Right lobe of liver (tissue), 4 donors: ENCODE results near the gene INAVA.

ENCODE experiments used
- POLR2A ChIP-seq: fragments of 450-650 bp; IDR thresholded peaks from one replicate; pipeline ENCODE4 v1.6.1; 2017; ENCODE audit warnings: antibody characterized with exemption, mild to moderate bottlenecking
- TF ChIP-seq, protein P1 (sequence below), 4 donors: fragments of 200-600 bp in 3 of 4; fragments of 450-650 bp in 1 of 4; IDR thresholded peaks; one replicate each; pipeline versions ENCODE4 v1.5.1 to v1.8.0; 2016 to 2022; ENCODE audit warnings: antibody characterized with exemption in 4 of 4, mild to moderate bottlenecking in 2 of 4
- donor health status: DM: no; HTN: no; CAD: no.
- donor health status: DM: no; HTN: no; CAD: no.
- donor health status: DM: no; HTN: yes; CAD: no.

DNA sequence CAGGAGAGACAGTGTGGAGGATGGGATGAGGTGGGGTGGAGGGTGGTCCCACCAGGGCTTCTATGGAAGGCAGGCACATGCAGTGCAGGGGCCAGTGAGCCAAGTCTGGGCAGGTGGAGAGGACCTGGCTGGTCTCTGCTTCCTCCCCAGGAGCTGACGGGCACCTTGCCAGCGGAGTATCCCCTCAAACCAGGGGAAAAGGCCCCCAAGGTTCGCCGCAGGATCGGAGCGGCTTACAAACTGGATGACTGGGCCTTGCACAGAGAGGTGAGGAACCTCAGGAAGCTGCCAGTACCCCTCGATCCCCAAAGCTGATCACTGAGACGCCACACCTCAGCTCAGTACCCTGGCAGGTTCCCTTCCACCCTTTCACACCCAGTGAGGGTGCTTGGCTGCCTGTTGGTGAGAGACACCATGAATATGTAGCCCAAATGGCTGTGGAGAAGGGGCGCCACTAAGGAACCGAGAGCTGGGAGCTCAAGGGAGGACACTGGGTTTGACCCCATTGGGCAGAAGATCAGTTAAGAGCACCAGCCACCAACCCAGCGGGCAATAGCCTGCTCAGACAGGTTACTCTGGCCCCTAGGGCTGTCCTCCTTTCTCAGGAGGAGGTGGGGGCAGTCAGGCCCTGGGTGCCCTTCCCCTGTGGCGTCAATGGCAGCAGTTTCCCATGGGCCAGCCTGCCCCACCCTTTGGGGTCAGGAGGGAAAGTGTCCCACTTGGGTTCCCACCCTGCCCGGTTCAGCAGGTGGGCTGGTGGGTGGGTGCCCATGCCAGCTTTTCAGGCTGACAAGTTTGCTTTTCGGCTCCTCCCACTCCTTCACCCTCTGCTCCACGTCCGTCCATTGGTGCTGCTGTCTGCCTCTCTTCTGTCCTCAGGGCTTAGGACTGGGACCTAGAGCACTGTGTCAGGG, 5.5 kb downstream of the INAVA start:
- TF ChIP-seq, protein P1, sequence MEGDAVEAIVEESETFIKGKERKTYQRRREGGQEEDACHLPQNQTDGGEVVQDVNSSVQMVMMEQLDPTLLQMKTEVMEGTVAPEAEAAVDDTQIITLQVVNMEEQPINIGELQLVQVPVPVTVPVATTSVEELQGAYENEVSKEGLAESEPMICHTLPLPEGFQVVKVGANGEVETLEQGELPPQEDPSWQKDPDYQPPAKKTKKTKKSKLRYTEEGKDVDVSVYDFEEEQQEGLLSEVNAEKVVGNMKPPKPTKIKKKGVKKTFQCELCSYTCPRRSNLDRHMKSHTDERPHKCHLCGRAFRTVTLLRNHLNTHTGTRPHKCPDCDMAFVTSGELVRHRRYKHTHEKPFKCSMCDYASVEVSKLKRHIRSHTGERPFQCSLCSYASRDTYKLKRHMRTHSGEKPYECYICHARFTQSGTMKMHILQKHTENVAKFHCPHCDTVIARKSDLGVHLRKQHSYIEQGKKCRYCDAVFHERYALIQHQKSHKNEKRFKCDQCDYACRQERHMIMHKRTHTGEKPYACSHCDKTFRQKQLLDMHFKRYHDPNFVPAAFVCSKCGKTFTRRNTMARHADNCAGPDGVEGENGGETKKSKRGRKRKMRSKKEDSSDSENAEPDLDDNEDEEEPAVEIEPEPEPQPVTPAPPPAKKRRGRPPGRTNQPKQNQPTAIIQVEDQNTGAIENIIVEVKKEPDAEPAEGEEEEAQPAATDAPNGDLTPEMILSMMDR (IDR thresholded peaks at IDR 0.05): no peak
- no peak for TF ChIP-seq POLR2A
